Tibial nerve (tissue), 4 donors: ENCODE results near the gene ZMYND15. TPM values are rescaled to one million over a fixed set of nuclear protein-coding genes. Genes with fewer than 3 reads are reported as not detected.

ENCODE experiments used
- DNase-seq, 2 donors: peaks; one replicate each; pipeline ENCODE4 v3.0.0-alpha.2; 2019; ENCODE audit warnings: low spot score in 2 of 2
- H3K27ac ChIP-seq, 4 donors: fragments of 200-600 bp; sonication (generic) in 3 of 4; one replicate each; pipeline ENCODE4 v1.5.1; 2017 to 2019; ENCODE audit warnings: mild to moderate bottlenecking in 1 of 4
- H3K27me3 ChIP-seq, 2 donors: fragments of 200-600 bp; sonication (generic) in 1 of 2; one replicate each; pipeline versions ENCODE4 v1.5.1 to v1.6.0; 2017 to 2019
- H3K36me3 ChIP-seq, 3 donors: fragments of 200-600 bp; sonication (generic); one replicate each; pipeline ENCODE4 v1.5.1; 2018 to 2019
- H3K4me1 ChIP-seq, 4 donors: fragments of 200-600 bp; sonication (generic) in 3 of 4; one replicate each; pipeline ENCODE4 v1.5.1; 2017 to 2019
- H3K4me3 ChIP-seq, 4 donors: fragments of 200-600 bp; sonication (generic) in 3 of 4; one replicate each; pipeline ENCODE4 v1.5.1; 2017 to 2019; ENCODE audit warnings: mild to moderate bottlenecking in 1 of 4, moderate library complexity in 1 of 4
- H3K9me3 ChIP-seq, 4 donors: fragments of 200-600 bp; sonication (generic) in 3 of 4; one replicate each; pipeline ENCODE4 v1.5.1; 2017 to 2019
- CTCF ChIP-seq, 5 experiments: fragments of 200-600 bp in 3 of 5; fragments of 450-650 bp in 2 of 5; sonication (generic) in 3 of 5; IDR thresholded peaks; one replicate each; pipeline ENCODE4 v1.5.1; 2016 to 2019; ENCODE audit warnings: antibody characterized with exemption in 5 of 5, mild to moderate bottlenecking in 3 of 5, moderate library complexity in 2 of 5
- EP300 ChIP-seq, 2 donors: sonication (generic); formaldehyde crosslinking; IDR thresholded peaks; one replicate each; pipeline ENCODE4 v1.6.1; 2017; ENCODE audit warnings: antibody characterized with exemption in 2 of 2, mild to moderate bottlenecking in 1 of 2
- POLR2A ChIP-seq, 2 donors: fragments of 450-650 bp; IDR thresholded peaks; one replicate each; pipeline ENCODE4 v1.6.1; 2017; ENCODE audit warnings: antibody characterized with exemption in 2 of 2, mild to moderate bottlenecking in 2 of 2, moderate library complexity in 2 of 2
- WGBS, 2 donors: methylation state at CpG; one replicate each; pipeline ENCODE4 v1.1.5; 2018; 5-methylcytosine and 5-hydroxymethylcytosine counted together
- total RNA-seq, 4 donors: library from RNA; depleted of rRNA; stranded (reverse); fragments of >200 nt; gene quantifications; one replicate each; pipeline ENCODE4 v1.1.0, GENCODE V29; 2016

ZMYND15 gene
- total RNA-seq, 4 donors from 2014 or later, result 0.42 to 0.66 (median 0.59) TPM; not detected in 1

- Histone ChIP-seq H3K9me3 (no peaks in the 10 kb centered on the region), H3K27me3 (no peaks in the 10 kb centered on the region), H3K36me3 (no peaks in the 10 kb centered on the region), H3K4me1 (peaks cover 0 to 29% (median 12%) of the 10 kb centered on the region in 4 donors), H3K4me3 (no peak overlapping the region), H3K27ac (no peak overlapping the region)
- 71 to 74% methylated on average over 7 of the region's 7 CpGs for WGBS, 2 donors
- TF ChIP-seq EP300 (IDR thresholded peaks at IDR 0.05), result no peak
- no peak for TF ChIP-seq CTCF (IDR thresholded peaks at IDR 0.05)
- no peak for DNase-seq
These were observed 33.5 kb upstream of the ZMYND15 start for GRCh38 chr17:4706121-4706520.

DNA sequence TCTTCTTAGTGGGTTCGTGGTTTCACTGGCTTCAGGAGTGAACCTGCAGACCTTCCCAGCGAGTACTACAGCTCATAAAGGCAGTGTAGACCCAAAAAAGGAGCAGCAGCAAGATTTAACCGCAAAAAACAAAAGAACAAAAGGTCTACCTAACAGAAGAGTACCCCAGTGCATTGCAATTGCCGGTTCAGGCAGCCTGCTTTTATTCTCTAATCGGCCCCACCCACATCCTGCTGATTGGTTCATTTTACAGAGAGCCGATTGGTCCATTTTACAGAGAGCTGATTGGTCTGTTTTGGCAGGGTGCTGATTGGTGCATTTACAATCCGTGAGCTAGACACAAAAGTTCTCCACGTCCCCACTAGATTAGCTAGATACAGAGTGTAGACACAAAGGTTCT, 31.2 kb upstream of the ZMYND15 start:
- no peak overlapping the region for H3K27ac ChIP-seq
- WGBS, 2 donors, result 78 to 85% methylated on average over 8 of the region's 8 CpGs
- H3K27me3 ChIP-seq, result no peaks in the 10 kb centered on the region
- no peak for DNase-seq
- no peaks in the 10 kb centered on the region for H3K36me3 ChIP-seq
- H3K9me3 ChIP-seq, result no peaks in the 10 kb centered on the region
- TF ChIP-seq POLR2A (IDR thresholded peaks at IDR 0.05) (no peak), CTCF (IDR thresholded peaks at IDR 0.05) (no peak), EP300 (IDR thresholded peaks at IDR 0.05) (no peak)
- H3K4me3 ChIP-seq, result no peak overlapping the region
- peaks cover 0 to 24% (median 10%) of the 10 kb centered on the region in 4 donors for H3K4me1 ChIP-seq

- H3K4me3 ChIP-seq, result peak within 1 kb of the TSS; percentile 52 to 75 (median 68)
- H3K4me1 ChIP-seq, result peaks cover 0 to 18% (median 10%) of the 10 kb centered on the region in 4 donors
- TF ChIP-seq POLR2A (IDR thresholded peaks at IDR 0.05), result peak; percentile 35 to 63
- peak; percentile 58 to 84 (median 64) for TF ChIP-seq CTCF (IDR thresholded peaks at IDR 0.05)
- TF ChIP-seq EP300 (IDR thresholded peaks at IDR 0.05), result peak; percentile 81 to 84
- 1 to 2% methylated on average over 54 to 61 of the region's 67 CpGs for WGBS, 2 donors
- DNase-seq, result peak; percentile 90 to 94
- no peaks in the 10 kb centered on the region for H3K36me3 ChIP-seq
- peak within 1 kb of the TSS; percentile 72 to 90 (median 83) for H3K27ac ChIP-seq
- no peaks in the 10 kb centered on the region for H3K27me3 ChIP-seq
- no peaks in the 10 kb centered on the region for H3K9me3 ChIP-seq
These were observed 29.6 kb upstream of the ZMYND15 start, which contains the start of gene ARRB2 for GRCh38 chr17:4709794-4710692. Gene ARRB2, plus strand, starts transcription at chr17:4710632. Its CDS starts 90 bp downstream, at chr17:4710722.

DNA sequence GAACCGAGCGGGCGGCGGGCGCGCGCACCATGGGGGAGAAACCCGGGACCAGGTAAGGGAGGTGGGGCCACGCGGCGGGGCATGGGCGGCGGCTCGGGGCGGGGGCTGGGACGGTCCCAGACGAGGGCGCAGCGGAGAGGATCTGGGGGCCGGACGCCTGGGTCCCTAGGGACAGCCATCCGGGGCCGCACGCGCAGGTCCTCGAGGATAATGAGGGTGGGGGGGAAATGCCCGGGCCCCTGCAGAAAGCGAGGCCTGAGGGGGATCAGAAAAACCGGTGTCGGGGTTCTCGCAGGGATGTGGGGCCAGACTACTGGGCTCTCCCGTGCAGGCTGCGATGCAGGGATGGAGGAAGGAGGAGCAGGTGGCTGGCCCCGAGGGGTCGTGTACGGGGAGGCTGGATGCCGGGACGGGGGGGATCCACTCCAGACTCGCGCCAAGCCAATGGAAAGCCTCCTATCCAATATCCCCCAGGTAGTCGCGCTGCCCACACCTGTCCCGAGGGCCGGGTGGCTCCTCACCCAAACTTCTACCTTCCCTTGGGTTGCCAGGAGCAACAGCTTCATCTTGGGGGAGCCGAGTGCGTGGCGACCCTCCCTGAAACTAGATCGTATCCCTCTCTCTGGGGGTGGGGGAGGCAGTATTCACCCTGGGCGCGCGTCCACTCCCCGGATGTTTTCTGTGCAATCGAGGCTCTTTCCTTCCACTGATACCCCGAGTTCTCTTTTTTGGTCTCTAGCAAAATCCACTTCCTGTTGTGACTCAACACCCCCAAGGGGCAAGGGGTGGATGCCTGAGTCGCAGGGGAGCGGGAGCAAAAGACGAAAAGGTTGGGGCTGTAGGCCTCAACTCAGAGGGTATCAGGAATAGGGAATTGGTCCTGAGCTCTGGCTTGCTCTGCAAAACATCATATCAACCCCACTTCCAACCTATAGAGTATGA, 28.7 kb upstream of the ZMYND15 start:
- H3K27me3 ChIP-seq, result no peaks in the 10 kb centered on the region
- WGBS, 2 donors, result 7% methylated on average over 56 to 57 of the region's 57 CpGs
- H3K27ac ChIP-seq, result peak overlapping the region; percentile 72 to 90 (median 83)
- TF ChIP-seq POLR2A (IDR thresholded peaks at IDR 0.05) (peak in 1 of 2 donors; percentile 8), EP300 (IDR thresholded peaks at IDR 0.05) (no peak)
- H3K4me3 ChIP-seq, result peak overlapping the region; percentile 52 to 75 (median 68)
- peaks cover 0 to 5% (median 0%) of the 10 kb centered on the region in 3 donors for H3K36me3 ChIP-seq
- peaks cover 0 to 18% (median 10%) of the 10 kb centered on the region in 4 donors for H3K4me1 ChIP-seq
- H3K9me3 ChIP-seq, result no peaks in the 10 kb centered on the region
- DNase-seq, result no peak

DNA sequence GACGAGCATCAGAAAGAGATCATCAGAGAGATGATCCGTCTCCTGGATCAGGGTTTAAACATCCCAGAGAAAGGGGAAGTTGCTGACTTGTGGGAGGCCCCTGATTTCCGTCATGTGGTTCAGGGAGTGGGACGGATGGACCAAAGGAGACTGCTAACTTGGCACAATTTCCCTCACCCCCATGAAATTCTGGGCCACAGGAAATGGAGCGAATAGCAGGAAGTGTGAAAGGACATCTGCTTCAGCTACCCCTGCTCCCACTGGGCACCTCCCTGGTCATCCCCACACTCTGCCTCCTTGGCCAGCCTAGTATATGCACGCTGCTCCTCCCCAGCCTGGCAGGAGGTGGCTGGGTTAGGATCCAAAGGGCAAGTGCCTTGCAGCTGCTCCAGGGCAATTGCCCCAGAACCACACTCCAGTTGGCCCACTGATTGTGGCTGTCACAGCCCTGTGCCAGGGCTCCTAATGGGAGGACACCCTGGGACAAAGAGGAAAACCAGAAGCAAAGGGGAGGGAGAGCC, 27.9 kb upstream of the ZMYND15 start:
- TF ChIP-seq POLR2A (IDR thresholded peaks at IDR 0.05) (peak in 1 of 2 donors; percentile 9), CTCF (IDR thresholded peaks at IDR 0.05) (no peak), EP300 (IDR thresholded peaks at IDR 0.05) (peak in 1 of 2 donors; percentile 59)
- Histone ChIP-seq H3K4me3 (peak overlapping the region in 3 of 4 donors; percentile 63 to 75 (median 73)), H3K36me3 (peaks cover 0 to 13% (median 0%) of the 10 kb centered on the region in 3 donors), H3K9me3 (no peaks in the 10 kb centered on the region), H3K27me3 (no peaks in the 10 kb centered on the region), H3K27ac (peak overlapping the region in 2 of 4 donors; percentile 78 to 90), H3K4me1 (peaks cover 0 to 18% (median 10%) of the 10 kb centered on the region in 4 donors)
- 33 to 48% methylated on average over 5 to 6 of the region's 6 CpGs for WGBS, 2 donors
- DNase-seq, result peak in 1 of 2 donors; percentile 56
